GM12878 (cell line): Measurements from ENCODE around the gene COG2. TPM values are rescaled to one million over a fixed set of nuclear protein-coding genes. Genes with fewer than 3 reads are reported as not detected.

Experiments used
- ATAC-seq: fragments of 200-7000 bp; cut with Tn5 transposase; 3 replicates; pipeline ENCODE4 v1.9.1; 2020; ENCODE audit warnings: mild to moderate bottlenecking, moderate library complexity
- BruUV-seq: library from RNA; stranded (reverse); fragments of 400-500 nt; replicated peaks from 2 replicates; lab custom pipeline; 2021; lab: Mats Ljungman, UMichigan
- CTCF ChIA-PET: fragments of 300-600 bp; sonication (Branson Sonifier 250); formaldehyde crosslinking; extraction: SDS; loops from one replicate; lab custom pipeline; 2021; ENCODE audit warnings: inconsistent platforms; lab: Yijun Ruan, JAX
- POLR2A ChIA-PET: fragments of 350-600 bp; formaldehyde crosslinking; extraction: SDS; loops from one replicate; lab custom pipeline; 2021; ENCODE audit warnings: inconsistent platforms; lab: Charles Lee
- RAD21 ChIA-PET: fragments of 300-600 bp; sonication (Branson Sonifier 250); formaldehyde crosslinking; loops from one replicate; lab custom pipeline; 2023; ENCODE audit warnings: antibody characterized with exemption; ENCODE audit not compliant: unreplicated experiment; lab: Charles Lee
- SMC1A ChIA-PET: fragments of 300-600 bp; sonication (Branson Sonifier 250); formaldehyde crosslinking; loops from one replicate; lab custom pipeline; 2023; ENCODE audit not compliant: unreplicated experiment, uncharacterized antibody; lab: Charles Lee
- DNase-seq: peaks from one replicate; pipeline ENCODE4 v3.0.0-alpha.2; 2011; ENCODE audit warnings: low read depth, low spot score
- FAIRE-seq: peaks from 3 replicates; lab custom pipeline; 2011; peaks lifted over from hg19 to GRCh38; lab: Jason Lieb, UNC
- H2AFZ ChIP-seq: 2 replicates; pipeline ENCODE4 v1.6.0; 2011; ENCODE audit warnings: low read depth, low read length, control low read depth; ENCODE audit not compliant: control insufficient read depth
- H3K27ac ChIP-seq: 2 replicates; pipeline ENCODE4 v1.5.1; 2011; ENCODE audit warnings: control low read depth; ENCODE audit not compliant: control insufficient read depth, insufficient read depth
- H3K27me3 ChIP-seq, 2 experiments: replicated peaks in 1 of 2; 2 replicates each; pipeline versions ENCODE4 v1.6.0 to v1.6.1; 2011; ENCODE audit warnings: low read length in 1 of 2; ENCODE audit not compliant: control insufficient read depth in 2 of 2, insufficient read depth in 2 of 2
- H3K36me3 ChIP-seq, 2 experiments: 2 replicates each; pipeline ENCODE4 v1.5.1; 2011; ENCODE audit warnings: low read length in 1 of 2; ENCODE audit not compliant: control insufficient read depth in 2 of 2, insufficient read depth in 2 of 2
- H3K4me1 ChIP-seq: 2 replicates; pipeline ENCODE4 v1.6.1; 2011; ENCODE audit warnings: mild to moderate bottlenecking, low read length, moderate library complexity, mixed read lengths; ENCODE audit not compliant: control insufficient read depth, insufficient read depth
- H3K4me2 ChIP-seq: 2 replicates; pipeline ENCODE4 v1.6.0; 2011; ENCODE audit warnings: control low read depth; ENCODE audit not compliant: control insufficient read depth, insufficient read depth
- H3K4me3 ChIP-seq: fragments of 200-600 bp; sonication (generic); 2 replicates; pipeline ENCODE4 v1.5.1; 2016
- H3K79me2 ChIP-seq: 2 replicates; pipeline ENCODE4 v1.6.0; 2011; ENCODE audit warnings: low read length; ENCODE audit not compliant: control insufficient read depth, insufficient read depth
- H3K9ac ChIP-seq: 2 replicates; pipeline ENCODE4 v1.8.0; 2011; ENCODE audit warnings: low read length, control low read depth, mixed read lengths; ENCODE audit not compliant: control insufficient read depth, insufficient read depth
- H3K9me3 ChIP-seq: replicated peaks from 3 replicates; pipeline ENCODE4 v1.5.1; 2011; ENCODE audit warnings: mild to moderate bottlenecking, low read length; ENCODE audit not compliant: control insufficient read depth, insufficient read depth
- H4K20me1 ChIP-seq: 2 replicates; pipeline ENCODE4 v1.6.0; 2011; ENCODE audit not compliant: control insufficient read depth, insufficient read depth
- ATF3 ChIP-seq: IDR thresholded peaks from 2 replicates; pipeline ENCODE4 v1.6.1; 2011; ENCODE audit warnings: low read depth, mild to moderate bottlenecking, low read length, moderate library complexity, borderline replicate concordance; ENCODE audit errors: extremely low read depth
- CBX5 ChIP-seq: sonication (generic); IDR thresholded peaks from 2 replicates; pipeline ENCODE4 v1.6.1; 2016; ENCODE audit warnings: low read depth, moderate library complexity, mild to moderate bottlenecking, inconsistent platforms
- CHD4 ChIP-seq: fragments of 200-600 bp; sonication (generic); IDR thresholded peaks from 2 replicates; pipeline ENCODE4 v1.6.1; 2016; ENCODE audit warnings: mild to moderate bottlenecking
- ESRRA ChIP-seq: IDR thresholded peaks from 2 replicates; pipeline ENCODE4 v1.6.1; 2012; ENCODE audit warnings: mild to moderate bottlenecking, low read length, improper control_type of control experiment
- HDGF ChIP-seq: fragments of 450-650 bp; IDR thresholded peaks from 2 replicates; pipeline ENCODE4 v1.6.1; 2016; ENCODE audit warnings: antibody characterized with exemption
- JUNB ChIP-seq: IDR thresholded peaks from 2 replicates; pipeline ENCODE4 v1.6.1; 2016; ENCODE audit warnings: antibody characterized with exemption, mild to moderate bottlenecking
- KAT2A ChIP-seq: conservative IDR thresholded peaks from 2 replicates; pipeline ENCODE4 v1.6.1; 2011; ENCODE audit warnings: low read depth, low read length; ENCODE audit not compliant: control insufficient read depth
- KLF5 ChIP-seq: fragments of 450-650 bp; IDR thresholded peaks from 2 replicates; pipeline ENCODE4 v1.6.1; 2014; ENCODE audit warnings: mild to moderate bottlenecking; ENCODE audit not compliant: partially characterized antibody
- NFYB ChIP-seq: IDR thresholded peaks from 2 replicates; pipeline ENCODE4 v1.6.1; 2011; ENCODE audit warnings: low read depth, mild to moderate bottlenecking, low read length, improper control_type of control experiment, moderate library complexity; ENCODE audit not compliant: insufficient read depth
- PKNOX1 ChIP-seq: fragments of 450-650 bp; IDR thresholded peaks from 2 replicates; pipeline ENCODE4 v1.6.1; 2016; ENCODE audit warnings: mild to moderate bottlenecking
- SKIL ChIP-seq: fragments of 450-650 bp; IDR thresholded peaks from 2 replicates; pipeline ENCODE4 v1.6.1; 2017; ENCODE audit warnings: mild to moderate bottlenecking, low read depth, inconsistent platforms; ENCODE audit not compliant: poor library complexity, severe bottlenecking
- TAF1 ChIP-seq: IDR thresholded peaks from 2 replicates; pipeline ENCODE4 v1.6.1; 2011; ENCODE audit warnings: mild to moderate bottlenecking, low read depth, low read length, borderline replicate concordance
- ZBTB4 ChIP-seq: fragments of 450-650 bp; formaldehyde crosslinking; IDR thresholded peaks from 2 replicates; pipeline ENCODE4 v1.4.0; 2022; ENCODE audit warnings: mild to moderate bottlenecking, moderate library complexity
- ZNF24 ChIP-seq: fragments of 450-650 bp; IDR thresholded peaks from 2 replicates; pipeline ENCODE4 v1.6.1; 2017; ENCODE audit warnings: antibody characterized with exemption, mild to moderate bottlenecking
- ZNF384 ChIP-seq: IDR thresholded peaks from 2 replicates; pipeline ENCODE4 v1.6.1; 2012; ENCODE audit warnings: low read depth, mild to moderate bottlenecking, low read length, improper control_type of control experiment, borderline replicate concordance
- WGBS: methylation state at CpG from one replicate; pipeline ENCODE4 v1.1.6; 2016; ENCODE audit warnings: low lambda C conversion rate; ENCODE audit not compliant: insufficient replicate concordance, insufficient coverage; ENCODE audit errors: missing lambda C conversion rate; 5-methylcytosine and 5-hydroxymethylcytosine counted together
- in situ Hi-C: fragments of 300-500 bp; cut with MboI; formaldehyde crosslinking; loops from 9 replicates; pipeline ENCODE4 v1.14.3; 2018; ENCODE audit warnings: mixed read lengths
- intact Hi-C: fragments of 100-400 bp; cut with micrococcal nuclease; formaldehyde crosslinking; loops from one replicate; pipeline ENCODE4 v1.14.2; 2022; ENCODE audit not compliant: unreplicated experiment
- polyA plus RNA-seq, 11 experiments: library from polyadenylated mRNA; depleted of rRNA in 4 of 11; unstranded in 6 of 11; stranded (reverse) in 5 of 11; fragments of >200 nt; fragmentation: Nextera tagmentation in 4 of 11; fragmentation: Illumina TruSeq in 1 of 11; extraction: Ambion mirVana in 4 of 11; extraction: Trizol in 1 of 11; gene quantifications; 1 replicate in 1 of 11; 2 replicates in 10 of 11; pipeline versions ENCODE4 v1.2.1 to v1.2.3, GENCODE V29; 2011 to 2016; ENCODE audit warnings: inconsistent platforms in 2 of 11, missing spikeins in 2 of 11, low read depth in 1 of 11
- total RNA-seq, 4 experiments: library from RNA; depleted of rRNA in 3 of 4; stranded (reverse); fragments of >200 nt in 3 of 4; fragmentation: Illumina TruSeq in 1 of 4; extraction: Trizol in 1 of 4; gene quantifications; 2 replicates each; pipeline versions ENCODE4 v1.2.1 to v1.2.3, GENCODE V29; 2013 to 2021

Gene COG2
- total and polyA plus RNA-seq, 10 of the 15 experiments (the other 5 are each of a cell fraction or from before 2014, with no cell fraction given) = 15.0 to 31.5 (median 28.3) TPM

GRCh38 chr1:230684998-230685397 is 42.7 kb downstream of the COG2 start:
- Histone ChIP-seq H3K79me2 (no peaks in the 10 kb centered on the region), H2AFZ (no peak overlapping the region), H3K4me3 (no peak overlapping the region), H3K4me1 (no peaks in the 10 kb centered on the region), H3K27ac (no peak overlapping the region)
- no peak for FAIRE-seq
- no TSS peak for BruUV-seq
- intact Hi-C loops = no loop called here
- ChIA-PET RAD21 (no interaction called here), SMC1A (no interaction called here)
- TF ChIP-seq JUNB (no peak), ZBTB4 (no peak), ATF3 (no peak), KLF5 (no peak), ZNF24 (no peak), CBX5 (no peak), CHD4 (no peak), ZNF384 (no peak), PKNOX1 (no peak), SKIL (no peak), HDGF (no peak), KAT2A (no peak), TAF1 (no peak), ESRRA (no peak), NFYB (no peak)
- TF ChIP-seq, all 136 proteins: peak for 0
- CTCF ChIA-PET = no interaction called here
- in situ Hi-C loops = no loop called here
- POLR2A ChIA-PET = no interaction called here
- DNase-seq (no peak), ATAC-seq (no peak)
- Histone ChIP-seq H3K4me2 (no peak overlapping the region), H4K20me1 (no peaks in the 10 kb centered on the region), H3K27me3 (no peaks in the 10 kb centered on the region), H3K36me3 (peaks cover 9 to 24% of the 10 kb centered on the region in 2 experiments), H3K9ac (no peak overlapping the region), H3K9me3 (no peaks in the 10 kb centered on the region)
- WGBS = 97% methylated on average over 5 of the region's 5 CpGs
